Activated CD8-positive, alpha-beta memory T cell treated with anti-CD3 and anti-CD28 coated beads for 1 hour (primary cell): ENCODE data around the gene RPS19BP1.
A peak's percentile ranks its signal among the peaks of the same experiment; 100 is the strongest.
"Not testable (repeated sequence)": the region's sequence is repeated elsewhere in the genome, so short reads cannot be mapped to it uniquely, and the experiment has no call there.

Source experiments
- DNase-seq, 2 donors: peaks; one replicate each; pipeline ENCODE4 v3.0.0-alpha.2; 2020; ENCODE audit warnings: low read depth in 1 of 2; ENCODE audit errors: extremely low read depth in 1 of 2

RPS19BP1 gene

DNA sequence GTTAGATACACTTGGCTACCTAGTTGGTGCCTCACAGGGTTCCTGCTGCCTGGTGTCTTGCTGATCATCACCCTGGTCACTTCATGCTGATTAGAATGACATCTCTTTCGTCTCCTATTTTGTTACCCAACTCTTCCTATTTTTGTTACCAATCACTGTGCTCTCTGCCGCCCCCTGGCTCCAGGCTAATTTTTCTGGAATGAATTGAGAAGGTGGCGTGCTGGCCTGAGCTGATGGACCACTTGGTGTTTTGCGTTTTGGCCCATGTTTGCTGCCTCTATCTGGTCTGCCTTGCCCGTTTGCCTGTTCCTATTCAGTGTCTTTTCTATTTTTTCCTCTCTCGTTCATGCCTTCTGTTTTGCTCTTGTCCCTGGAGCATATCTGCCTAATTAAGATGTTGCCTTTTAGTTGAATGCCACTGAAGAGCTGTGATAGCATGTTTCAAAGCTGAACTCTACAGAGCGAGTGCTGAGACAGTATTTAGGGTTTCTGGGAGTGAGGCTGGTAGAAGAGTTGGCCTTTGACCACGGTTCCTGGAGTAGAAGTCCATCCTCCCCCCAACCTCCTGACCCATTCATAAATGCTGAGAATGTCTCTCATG, 18.1 kb downstream of the RPS19BP1 start:
- DNase-seq, result no peak

- DNase-seq, result no peak
Observed at GRCh38 chr22:39513791-39514190, 18.8 kb downstream of the RPS19BP1 start.

DNA sequence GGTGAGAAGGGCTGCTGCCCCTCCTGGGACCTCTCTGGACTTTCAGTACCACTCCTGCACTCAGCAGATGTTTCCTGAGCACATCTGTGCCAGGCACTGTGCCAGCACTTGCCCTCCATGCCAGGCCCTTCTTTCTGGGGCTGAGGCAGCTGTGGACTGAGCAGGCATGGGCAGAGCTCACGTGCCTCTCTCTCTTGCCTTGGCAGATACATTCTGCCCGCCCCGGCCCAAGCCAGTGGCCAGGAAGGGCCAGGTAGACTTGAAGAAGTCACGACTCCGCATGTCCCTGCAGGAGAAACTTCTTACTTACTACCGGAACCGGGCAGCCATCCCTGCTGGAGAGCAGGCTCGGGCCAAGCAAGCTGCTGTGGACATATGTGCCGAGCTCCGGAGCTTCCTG, 20.5 kb downstream of the RPS19BP1 start:
- DNase-seq, result no peak

DNA sequence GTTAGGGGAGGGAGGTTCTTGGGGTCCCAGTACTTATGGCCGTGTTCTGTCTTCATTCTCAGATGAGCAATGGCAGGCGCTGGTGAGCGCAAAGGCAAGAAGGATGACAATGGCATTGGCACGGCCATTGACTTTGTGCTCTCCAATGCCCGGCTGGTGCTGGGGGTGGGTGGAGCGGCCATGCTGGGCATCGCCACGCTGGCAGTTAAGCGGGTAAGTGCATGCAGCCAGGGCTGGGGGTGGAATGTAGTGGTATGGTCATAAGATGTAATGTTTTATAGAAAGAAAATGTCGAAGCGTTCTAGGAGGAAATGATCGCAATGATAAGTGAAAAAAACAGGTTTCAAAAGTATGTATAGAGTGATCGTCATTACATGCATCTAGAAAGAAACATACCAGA, 21.3 kb downstream of the RPS19BP1 start:
- DNase-seq, result no peak

DNA sequence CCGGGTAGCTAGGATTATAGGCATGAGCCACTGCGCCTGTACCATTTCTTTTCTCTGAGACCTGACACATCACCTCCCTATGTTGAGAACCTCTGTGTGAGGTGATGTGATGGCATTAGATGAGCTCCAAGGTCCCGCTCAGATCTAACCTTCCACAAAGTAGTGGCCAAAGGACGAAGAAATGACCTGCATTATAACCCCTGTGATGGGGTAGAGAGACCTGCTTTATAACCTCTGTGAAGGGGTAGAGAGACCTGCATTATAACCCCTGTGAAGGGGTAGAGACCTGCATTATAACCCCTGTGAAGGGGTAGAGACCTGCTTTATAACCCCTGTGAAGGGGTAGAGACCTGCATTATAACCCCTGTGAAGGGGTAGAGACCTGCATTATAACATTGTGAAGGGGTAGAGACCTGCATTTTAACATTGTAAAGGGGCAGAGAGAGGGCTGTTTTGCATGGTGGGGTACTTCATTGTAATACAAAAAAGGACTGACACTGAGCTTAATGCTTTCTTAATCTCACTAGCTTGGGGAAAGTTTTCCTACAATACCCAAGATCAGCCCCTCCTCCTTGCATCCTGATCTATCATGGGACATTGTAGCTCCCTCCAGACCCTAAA, 21.9 kb downstream of the RPS19BP1 start:
- DNase-seq, result no peak

- no peak for DNase-seq
Observed at GRCh38 chr22:39508393-39508792, 24.2 kb downstream of the RPS19BP1 start.

DNA sequence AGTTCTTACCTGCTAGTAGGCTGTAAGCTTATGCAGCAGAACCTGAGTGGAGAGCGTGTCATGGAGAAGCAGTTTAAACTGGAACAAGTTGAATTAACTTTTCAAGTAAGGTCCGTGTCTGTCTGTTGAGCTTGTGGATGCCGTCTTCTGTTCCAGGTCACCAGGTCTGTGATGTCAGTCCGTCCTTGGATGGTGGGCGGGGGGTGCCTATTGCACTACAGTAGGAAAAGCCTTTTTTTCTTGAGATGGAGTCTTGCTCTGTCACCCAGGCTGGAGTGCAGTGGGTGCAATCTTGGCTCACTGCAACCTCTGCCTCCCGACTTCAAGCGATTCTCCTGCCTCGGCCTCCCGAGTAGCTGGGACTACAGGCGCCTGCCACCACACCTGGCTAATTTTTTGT, 25.5 kb downstream of the RPS19BP1 start:
- not testable (repeated sequence) for DNase-seq

GRCh38 chr22:39504071-39504470, 28.5 kb downstream of the RPS19BP1 start:
- DNase-seq, result no peak

- no peak for DNase-seq
Observed at GRCh38 chr22:39503630-39504029, 28.9 kb downstream of the RPS19BP1 start.

DNA sequence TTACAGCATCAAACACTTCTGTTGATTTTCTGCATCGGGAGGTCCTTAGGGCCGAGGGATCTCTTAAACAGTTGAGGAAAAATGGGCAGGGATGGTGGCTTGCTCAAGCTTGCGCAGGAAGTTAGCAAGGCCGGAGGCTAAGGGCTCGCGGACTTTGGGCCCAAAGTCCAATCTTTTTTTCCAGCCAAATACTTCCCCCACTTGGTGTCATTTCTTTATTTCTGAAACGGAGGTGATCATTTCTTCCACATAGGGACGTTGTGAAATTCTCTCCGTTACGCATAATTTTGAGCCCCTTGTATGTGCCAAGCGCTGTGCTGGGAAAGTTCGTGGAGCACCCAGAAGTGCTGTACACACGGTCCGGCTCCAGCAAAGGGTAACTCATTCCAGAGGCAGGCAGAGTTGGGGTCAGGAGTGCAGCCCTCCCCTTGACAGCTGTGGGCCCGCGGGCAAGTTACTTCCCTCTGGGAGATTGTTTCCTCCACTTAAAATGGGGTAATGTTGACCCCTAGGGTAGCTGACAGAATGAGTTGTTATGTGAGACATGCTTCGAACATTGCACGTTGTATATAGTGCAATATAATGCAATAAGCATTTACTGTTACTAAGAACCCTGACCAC, 29.6 kb downstream of the RPS19BP1 start:
- DNase-seq, result no peak

DNA sequence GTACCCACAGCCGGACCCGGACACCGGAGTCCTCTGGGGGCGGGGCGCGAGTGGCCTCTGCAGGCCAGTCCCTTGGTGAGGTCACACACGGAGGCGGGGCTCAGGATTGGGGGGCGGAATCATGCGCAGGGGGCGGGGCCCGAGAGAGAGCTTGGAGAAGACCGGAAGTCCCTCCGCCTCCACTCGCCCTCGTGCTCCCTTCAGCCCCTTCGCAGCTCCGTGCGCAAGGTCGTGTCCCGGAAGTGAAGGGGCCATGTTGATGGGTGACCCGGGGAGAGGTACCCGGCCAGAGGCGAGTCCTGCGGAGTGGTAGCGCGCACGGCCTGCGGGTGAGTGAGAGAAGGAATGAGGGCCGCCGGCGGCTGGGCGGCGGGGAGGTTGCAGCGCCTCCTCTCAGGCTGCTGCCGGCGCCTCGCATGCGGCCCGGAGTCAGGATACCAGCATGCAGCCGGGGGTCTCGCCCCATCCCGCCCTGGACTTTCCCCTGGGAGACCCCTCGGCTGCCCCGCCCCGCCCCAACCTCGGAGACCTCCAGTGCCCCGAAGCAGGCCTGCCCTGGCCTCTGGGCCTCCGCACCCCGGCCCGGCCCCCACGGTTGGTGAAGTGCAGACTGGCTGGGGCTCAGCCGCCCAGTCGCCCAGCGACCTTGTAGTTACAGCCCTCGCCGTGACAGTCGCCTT, 30.3 kb downstream of the RPS19BP1 start, which contains the start of gene MIEF1:
Gene MIEF1, plus strand, starts transcription at position 182 of the 680 bp plus-strand sequence. CDS start 9,005 bp downstream, outside the sequence.
- DNase-seq, result peak; percentile 70 to 81

- DNase-seq, result no peak
Observed at GRCh38 chr22:39501644-39502108, 30.9 kb downstream of the RPS19BP1 start.

- no peak for DNase-seq
Observed at GRCh38 chr22:39500101-39500500, 32.4 kb downstream of the RPS19BP1 start.

- DNase-seq, result no peak
Observed at GRCh38 chr22:39498802-39499201, 33.7 kb downstream of the RPS19BP1 start.

DNA sequence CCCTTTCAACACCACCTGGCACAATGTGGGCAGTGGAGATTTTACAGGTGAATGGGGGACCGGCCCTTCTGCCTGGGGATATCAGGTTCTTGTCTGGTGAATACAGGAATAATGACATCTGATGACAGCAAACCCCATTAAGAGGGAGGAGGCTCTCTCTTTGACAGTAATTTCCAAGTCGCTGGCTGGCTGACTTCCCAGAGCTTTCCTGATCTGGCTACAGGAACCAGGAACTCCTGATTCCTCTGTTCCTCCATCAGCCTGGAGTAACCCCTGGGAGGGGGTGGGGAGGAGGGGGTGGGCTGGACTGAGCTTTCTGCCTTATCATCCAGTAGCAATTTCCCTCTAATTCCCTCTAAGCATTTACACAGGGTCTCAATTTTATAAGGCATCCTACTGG, 34.2 kb downstream of the RPS19BP1 start:
- DNase-seq, result no peak

DNA sequence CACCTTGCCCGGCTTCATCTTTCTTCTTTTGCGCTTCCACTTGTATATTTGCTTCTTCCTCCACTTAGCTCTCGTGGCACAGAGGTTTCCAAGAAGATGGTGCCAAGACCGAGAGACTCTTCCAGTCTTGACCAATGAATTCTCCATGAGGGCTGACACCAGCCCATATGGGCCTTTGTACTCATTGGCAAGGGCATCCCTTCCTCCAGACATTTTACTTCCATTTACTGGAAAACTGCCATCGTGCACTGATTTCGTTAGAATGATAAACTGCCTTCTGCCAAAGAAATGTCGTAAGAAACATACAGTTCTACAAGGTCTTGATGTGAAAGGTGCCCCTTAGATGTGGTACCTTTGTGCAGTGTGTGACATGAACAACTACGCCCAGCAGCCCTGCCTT, 35.1 kb downstream of the RPS19BP1 start:
- no peak for DNase-seq

- peak in 1 of 2 donors; percentile 36 for DNase-seq
Observed at GRCh38 chr22:39496131-39496838, 36.3 kb downstream of the RPS19BP1 start.

GRCh38 chr22:39494471-39495120, 38.0 kb downstream of the RPS19BP1 start:
- DNase-seq, result no peak

GRCh38 chr22:39493759-39494158, 38.8 kb downstream of the RPS19BP1 start:
- DNase-seq, result no peak

GRCh38 chr22:39492186-39492585, 40.4 kb downstream of the RPS19BP1 start:
- no peak for DNase-seq
